ENCODE measurements around the gene ATOH7.
"Not testable (repeated sequence)": the region's sequence is repeated elsewhere in the genome, so short reads cannot be mapped to it uniquely, and the experiment has no call there.

Gene ATOH7

DNA sequence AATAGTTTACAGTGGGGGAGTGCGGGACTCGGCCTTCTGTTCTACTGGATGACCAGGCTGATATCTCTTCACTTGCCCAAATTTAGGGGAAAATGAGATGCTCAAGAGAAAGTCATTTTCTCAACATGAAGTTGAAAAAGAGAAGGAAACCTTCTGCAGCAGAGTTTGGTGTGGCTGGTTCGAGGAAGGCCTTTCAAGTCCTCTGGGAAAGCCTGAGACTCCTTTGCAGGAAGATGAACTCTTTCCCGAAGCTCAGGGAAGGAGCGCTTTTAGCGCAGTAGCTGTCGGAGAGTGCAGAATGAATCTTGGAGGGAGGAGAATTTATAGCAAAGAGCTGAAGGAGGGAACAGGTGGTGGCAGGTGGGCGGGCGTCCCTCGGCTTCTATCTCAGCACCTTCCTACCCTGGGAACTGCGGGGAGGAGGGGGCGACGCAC, at the start of gene ATOH7:
ATOH7 (minus strand) TSS at position 297 of the 435 bp plus-strand sequence. CDS start 436 bp downstream, outside the sequence.
- H3K4me3 ChIP-seq (ENCODE audit: low read depth, low read length) = peak within 1 kb of the TSS; percentile 72

DNA sequence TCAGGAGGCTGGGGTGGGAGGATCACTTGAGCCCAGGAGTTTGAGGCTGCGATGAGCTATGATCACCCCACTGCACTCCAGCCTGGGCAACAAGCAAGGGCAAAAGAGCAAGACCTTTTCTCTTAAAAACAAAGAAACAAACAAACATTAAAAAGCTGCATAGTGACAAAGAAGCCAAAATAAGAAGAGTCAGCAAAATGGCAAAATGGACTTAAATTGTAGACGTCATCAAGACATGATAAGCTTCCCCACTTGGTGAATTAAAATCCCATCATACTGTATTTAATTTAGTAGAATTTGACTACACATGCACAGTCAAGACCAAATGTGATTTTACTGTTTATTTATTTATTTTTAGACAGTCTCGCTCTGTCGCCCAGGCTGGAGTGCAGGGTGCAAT, 48.8 kb upstream of the ATOH7 start:
- H3K4me3 ChIP-seq (ENCODE audit: low read depth, low read length) = no peak overlapping the region

DNA sequence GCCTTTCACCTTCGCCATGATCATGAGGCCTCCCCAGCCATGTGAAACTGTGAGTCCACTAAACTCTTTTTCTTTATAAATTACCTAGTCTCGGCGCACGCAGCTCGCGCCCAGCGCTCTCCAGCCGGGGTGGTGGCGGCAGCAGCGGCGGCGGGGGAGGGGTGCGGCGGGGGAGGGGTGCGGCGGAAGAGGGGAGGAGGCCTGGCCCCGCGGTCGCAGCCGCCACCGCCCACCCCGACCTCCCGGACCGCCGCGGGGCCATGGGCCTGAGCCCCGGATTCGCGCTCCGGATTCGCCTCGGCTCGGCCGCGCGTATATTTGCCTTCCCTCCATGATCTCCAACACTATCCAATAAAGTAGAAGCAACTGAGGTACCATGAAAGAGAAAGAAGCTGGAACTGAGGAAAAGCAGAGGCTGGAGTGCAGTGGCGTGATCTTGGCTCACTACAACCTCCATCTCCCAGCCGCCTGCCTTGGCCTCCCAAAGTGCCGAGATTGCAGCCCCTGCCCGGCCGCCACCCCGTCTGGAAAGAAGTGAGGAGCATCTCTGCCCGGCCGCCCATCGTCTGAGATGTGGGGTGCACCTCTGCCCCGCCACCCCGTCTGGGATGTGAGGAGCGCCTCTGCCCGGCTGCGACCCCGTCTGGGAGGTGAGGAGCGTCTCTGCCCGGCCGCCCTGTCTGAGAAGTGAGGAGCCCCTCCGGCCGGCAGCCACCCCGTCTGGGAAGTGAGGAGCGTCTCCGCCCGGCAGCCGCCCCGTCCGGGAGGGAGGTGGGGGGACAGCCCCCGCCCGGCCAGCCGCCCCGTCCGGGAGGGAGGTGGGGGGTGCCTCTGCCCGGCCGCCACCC, 47.2 kb upstream of the ATOH7 start:
- H3K4me3 ChIP-seq (ENCODE audit: low read depth, low read length) = not testable (repeated sequence)

DNA sequence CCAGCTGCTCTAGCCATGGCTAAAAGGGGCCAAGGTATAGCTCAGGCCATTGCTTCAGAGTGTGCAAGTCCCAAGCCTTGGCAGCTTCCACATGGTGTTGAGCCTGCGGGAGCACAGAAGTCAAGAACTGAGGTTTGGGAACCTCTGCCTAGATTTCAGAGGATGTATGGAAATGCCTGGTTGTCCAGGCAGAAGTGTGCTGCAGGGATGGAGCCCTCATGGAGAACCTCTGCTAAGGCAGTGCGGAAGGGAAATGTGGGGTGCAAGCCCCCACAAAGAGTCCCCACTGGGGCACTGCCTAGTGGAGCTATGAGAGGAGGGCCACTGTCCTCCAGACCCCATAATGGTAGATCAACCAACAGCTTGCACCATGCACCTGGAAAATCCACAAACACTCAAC, 45.9 kb upstream of the ATOH7 start:
- H3K4me3 ChIP-seq (ENCODE audit: low read depth, low read length) = not testable (repeated sequence)

DNA sequence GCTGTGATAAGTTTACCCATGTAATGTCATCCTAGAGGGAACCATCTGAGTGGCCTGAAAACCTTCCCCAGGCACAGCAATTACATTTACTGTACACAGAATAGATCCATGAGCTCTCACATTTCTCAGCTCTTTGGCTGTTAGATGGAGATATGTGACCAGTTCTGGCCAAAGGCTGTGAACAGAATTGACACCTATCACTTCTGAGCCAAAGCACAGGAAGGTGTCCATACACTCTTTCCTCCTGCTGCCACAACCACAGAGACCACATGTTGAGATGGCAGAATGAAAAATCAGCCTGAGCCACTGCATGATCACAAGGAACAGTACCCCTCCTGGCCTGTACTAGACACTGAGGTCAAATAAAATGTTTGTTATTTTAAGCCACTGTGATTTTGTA, 44.3 kb upstream of the ATOH7 start:
- H3K4me3 ChIP-seq (ENCODE audit: low read depth, low read length) = no peak overlapping the region

DNA sequence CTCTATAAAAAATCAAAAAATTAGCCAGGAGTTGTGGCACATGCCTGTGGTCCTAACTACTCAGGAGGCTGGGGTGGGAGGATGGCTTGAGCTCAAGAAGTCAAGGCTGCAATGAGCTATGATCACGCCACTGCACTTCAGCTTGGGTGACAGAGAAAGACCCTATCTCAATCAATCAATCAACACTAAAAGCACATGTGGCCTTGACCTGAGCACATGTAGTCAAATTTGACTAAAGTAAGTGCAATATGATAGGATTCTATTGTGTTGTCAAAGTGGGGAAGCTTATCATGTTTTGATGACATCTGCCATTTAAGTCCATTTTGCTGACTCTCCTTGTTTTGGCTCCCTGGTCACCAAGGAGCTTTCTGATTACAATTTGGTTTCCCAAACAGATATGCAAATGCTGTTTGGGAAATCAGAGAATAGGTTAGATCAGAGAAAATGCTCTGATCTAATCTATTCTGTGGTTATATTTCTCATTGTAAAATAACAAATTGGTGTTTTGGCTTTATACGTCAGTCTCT, 43.8 kb upstream of the ATOH7 start:
- no peak overlapping the region for H3K4me3 ChIP-seq (ENCODE audit: low read depth, low read length)

DNA sequence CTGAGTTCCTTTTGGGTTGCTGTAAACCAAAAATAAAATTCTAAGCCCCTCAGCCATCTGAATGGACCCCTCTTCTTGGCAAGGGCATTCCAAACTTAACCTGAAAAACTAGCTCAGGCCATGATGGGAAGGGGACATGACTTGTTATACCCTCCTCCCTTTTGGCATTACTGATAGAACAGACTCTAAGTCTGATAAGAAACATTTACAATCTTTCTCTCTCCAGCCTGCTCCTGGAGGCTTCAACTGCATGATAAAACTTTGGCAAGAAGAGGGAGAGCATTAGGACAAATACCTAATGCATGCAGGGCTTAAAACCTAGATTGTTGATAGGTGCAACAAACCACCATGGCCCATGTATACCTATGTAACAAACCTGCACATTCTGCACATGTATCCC, 40.9 kb upstream of the ATOH7 start:
- no peak overlapping the region for H3K4me3 ChIP-seq (ENCODE audit: low read depth, low read length)

DNA sequence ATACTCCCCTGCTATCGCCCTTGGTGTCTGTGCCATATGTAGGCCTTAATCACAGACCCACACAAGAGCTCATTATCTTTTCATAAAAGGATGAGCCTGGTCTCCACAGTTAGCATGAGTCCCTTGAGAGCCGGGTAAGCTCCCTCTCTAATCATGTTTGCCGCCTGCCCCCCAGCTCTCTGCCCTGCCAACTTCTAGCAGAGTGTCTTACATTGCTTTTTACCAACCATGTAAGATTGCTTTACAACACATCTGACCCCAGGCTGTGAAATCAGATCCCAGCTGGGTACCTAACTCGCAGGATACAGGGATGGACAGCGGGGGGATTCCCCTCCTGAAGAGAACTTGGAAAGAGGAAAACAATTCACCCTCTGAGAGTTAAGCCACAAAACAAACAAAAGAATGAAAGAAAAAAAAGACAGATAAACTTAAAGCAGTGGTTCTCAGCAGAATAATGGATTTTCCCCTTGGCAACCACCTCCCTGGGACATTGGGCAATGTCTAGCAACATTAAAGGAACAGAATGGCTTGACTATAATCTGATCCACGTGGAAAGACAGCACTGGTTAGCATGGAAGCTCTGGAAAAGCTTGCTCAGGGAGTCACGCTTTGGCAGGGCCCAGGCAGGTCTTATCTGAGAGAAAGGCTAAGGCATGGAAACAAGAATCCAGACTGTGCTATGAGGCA, 39.4 kb upstream of the ATOH7 start:
- no peak overlapping the region for H3K4me3 ChIP-seq (ENCODE audit: low read depth, low read length)

DNA sequence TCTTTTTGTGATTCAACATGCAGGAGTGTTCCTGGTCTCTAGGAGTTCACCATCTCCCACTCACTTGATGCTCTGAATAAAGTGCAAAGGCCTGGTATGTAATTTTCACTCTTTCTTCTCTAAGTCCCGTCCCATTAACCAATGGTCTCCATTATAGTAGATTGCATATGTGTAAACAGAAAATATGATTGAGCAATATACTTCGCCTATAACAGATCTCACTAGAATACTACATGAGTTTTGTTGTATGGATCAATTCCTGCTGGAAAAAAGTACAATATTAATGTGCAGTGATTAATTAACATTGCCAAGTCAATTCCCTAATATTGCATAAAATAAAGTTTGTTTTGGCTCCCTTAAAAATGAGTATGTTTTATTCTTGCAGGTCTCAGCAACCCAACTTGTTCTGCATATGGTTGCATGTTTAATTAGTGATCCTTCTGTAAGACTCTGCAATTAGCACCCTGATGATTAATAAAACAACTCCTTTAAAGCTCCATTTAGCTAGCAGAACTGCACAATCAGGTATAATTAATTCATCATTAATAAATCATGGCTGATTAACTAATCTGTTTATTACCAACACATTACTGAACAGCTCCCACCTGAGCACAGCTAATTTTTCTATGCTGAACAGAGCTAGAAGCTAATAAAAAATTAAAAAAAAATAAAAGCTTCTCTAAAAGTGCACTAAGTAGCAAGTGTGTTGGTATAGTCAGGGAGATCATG, 37.8 kb upstream of the ATOH7 start:
- H3K4me3 ChIP-seq (ENCODE audit: low read depth, low read length) = no peak overlapping the region

DNA sequence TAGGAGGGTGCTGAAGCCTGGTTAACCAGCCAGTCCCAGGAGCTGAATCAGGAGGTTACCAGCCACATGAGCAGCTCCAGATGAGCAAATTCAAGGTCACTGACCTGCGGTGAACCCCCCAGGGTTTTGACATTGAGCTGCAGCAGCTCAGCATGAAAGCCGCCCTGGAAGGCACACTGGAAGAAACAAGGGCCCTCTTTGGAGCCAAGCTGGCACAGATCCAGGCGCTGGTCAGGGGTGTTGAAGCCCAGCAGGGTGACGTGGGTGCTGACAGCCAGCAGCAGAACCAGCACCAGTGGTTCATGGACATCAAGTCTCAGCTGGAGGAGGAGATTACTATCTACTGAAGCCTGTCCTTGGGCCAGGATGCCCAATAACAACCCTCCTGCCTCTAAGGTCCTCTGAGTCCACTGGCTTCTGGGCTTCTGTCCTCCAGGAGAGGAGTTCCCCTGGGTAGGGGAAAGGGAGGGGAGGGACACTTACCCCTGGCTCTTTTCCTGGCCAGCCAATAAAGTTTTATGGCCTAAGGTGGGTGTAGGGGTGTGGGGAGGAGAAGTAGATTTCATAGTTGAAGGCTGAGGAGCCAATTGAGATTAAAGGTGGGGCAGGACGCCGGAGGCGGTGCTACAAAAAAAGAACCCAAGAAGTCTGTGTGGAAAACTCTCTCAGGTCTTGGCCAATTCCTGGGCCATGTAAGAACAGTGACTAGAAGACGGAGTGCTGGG, 29.4 kb upstream of the ATOH7 start:
- H3K4me3 ChIP-seq (ENCODE audit: low read depth, low read length) = no peak overlapping the region

DNA sequence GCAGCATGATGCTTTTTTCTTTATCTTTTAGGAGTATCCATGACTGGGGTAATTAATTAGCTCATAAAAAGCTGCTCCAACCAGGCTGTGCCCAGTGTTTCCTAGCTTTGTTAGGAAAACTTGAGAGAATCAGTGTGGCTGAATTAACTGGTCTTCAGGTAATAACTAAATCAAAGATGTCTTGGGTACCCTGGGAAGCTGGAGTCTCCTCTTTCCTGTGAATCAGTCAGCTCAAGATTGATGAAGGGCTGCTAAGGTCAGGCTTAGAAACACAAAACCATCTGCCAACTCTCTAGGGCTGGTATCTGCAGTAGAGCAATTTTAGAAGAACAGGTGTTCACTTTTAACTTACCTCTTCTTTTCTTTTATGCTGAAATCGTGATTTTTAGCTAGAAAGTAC, 21.4 kb upstream of the ATOH7 start:
- H3K4me3 ChIP-seq (ENCODE audit: low read depth, low read length) = no peak overlapping the region

DNA sequence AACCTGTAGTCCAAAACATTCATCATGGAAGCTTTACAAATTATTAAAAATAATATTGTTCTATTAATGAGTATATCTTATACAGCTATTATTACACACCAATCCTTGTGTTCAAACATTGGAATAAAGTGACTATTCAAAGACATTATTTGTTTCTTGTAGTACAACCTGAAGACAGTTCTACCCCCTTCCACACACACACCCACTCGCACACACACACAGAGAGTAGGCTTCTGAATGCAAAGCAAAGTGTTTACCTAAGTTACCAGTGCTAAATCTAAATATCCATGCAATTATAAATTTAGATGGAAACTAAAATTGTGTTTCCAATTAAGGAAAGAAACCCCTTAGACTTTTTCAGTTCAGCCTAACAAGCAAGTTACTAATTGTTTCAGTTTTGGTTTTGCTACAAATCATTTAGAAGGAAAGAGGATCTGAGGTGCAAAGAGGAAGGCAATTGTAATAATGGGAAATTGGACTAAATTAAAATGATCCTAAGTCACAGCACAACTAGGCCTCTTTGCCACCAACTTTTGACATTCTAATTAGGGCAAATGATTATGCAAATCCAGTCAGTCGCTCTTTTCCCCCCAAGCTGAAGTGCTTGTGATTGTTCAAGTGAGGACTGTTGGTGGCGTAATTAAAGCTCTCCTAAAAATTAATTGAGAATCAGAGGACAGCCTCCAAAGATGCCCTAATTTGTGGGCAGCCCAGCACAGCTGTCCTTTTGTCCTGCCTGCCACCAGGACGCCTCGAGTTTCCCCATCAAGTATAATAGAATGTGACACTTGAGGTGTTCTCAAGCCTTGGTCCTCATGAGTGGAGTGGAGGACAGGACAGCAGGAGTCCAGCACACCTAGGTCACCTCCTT, 19.9 kb upstream of the ATOH7 start:
- no peak overlapping the region for H3K4me3 ChIP-seq (ENCODE audit: low read depth, low read length)

DNA sequence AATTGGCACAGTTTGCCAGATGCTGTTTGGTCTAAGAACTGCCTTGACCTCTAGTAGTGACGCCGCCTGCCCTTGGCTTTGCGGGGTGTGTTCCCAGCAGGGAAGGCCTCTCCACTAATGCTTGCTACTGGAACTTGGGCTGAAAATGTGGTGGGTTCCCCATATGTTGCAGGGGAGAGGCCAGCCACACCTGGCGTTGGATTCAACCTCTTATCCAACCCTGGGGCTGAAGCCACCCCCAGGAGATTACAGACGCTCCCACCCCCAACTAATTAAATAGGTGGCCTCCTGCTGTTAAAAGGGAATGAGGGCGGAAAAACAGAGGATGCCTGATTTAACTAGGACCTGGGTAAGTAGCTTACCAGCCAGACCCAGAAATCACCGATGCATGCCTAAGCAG, 19.2 kb upstream of the ATOH7 start:
- no peak overlapping the region for H3K4me3 ChIP-seq (ENCODE audit: low read depth, low read length)

DNA sequence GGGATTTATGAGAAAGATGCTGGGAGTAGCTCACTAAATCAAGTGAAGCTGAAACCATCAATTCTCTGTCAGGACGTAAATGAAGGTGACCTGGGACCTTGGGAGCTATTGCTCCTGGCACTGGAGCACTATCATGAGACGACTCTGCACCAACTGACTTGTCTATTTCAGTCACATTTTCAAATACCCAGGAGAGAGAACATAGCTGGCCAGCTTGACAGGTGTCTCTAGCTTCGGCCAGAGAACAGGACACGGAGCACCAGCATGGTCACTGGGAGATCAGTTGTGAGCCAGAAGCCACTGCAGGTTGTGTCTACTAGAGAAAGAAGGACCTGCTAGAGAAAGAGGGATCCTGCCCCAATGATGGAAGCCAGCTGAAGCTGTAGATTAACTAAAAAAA, 17.4 kb upstream of the ATOH7 start:
- H3K4me3 ChIP-seq (ENCODE audit: low read depth, low read length) = no peak overlapping the region

DNA sequence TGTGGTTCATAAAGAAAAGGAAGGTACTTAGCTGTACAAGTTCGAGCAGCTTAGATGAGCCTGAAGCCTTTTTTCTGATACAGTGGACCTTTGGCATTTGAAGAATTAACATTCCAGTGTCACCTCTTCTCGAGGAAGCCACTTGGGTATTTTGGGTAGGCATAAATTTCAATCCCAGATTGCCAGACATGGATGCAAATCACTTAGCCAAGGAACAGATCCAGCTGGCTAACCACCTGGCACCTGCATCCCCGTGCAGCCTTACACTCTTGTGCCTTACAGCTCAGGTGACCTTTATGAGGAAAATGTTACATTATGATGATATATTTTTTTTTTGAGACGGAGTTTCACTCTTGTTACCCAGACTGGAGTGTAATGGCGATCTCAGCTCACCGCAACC, 16.0 kb upstream of the ATOH7 start:
- H3K4me3 ChIP-seq (ENCODE audit: low read depth, low read length) = no peak overlapping the region

DNA sequence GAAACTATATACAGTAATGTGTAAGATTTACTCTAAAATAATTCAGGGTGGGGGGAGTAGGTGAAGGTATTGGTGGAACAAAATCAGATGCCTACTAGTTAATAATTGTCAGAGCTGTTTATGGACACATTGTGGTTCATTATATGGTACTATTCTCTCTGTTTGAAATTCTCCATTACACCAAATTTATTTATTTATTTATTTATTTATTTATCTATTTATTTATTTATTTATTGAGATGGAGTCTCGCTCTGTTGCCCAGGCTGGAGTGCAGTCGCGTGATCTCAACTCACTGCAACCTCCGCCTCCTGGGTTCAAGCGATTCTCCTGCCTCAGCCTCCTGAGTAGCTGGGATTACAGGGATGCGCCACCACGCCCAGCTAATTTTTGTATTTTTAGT, 14.5 kb upstream of the ATOH7 start:
- not testable (repeated sequence) for H3K4me3 ChIP-seq (ENCODE audit: low read depth, low read length)

DNA sequence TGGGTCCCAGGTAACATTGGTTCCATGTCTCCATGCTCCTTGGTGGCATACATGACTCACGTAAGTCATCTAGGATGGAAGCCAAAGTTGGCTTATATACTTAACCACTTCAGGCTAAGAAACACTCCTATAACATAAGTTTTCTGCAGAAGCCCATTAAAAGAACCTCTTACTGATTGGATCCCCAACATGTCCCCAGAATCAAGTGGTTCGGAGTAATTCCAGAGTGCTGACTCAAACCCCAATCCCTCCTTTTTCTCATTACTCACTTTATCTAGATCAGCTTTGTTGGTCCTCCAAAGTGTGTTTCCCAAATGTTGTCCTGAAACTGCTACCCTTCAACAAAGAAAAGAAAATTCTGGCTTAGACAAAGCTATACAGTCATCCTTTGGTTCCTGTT, 10.1 kb upstream of the ATOH7 start:
- H3K4me3 ChIP-seq (ENCODE audit: low read depth, low read length) = no peak overlapping the region

DNA sequence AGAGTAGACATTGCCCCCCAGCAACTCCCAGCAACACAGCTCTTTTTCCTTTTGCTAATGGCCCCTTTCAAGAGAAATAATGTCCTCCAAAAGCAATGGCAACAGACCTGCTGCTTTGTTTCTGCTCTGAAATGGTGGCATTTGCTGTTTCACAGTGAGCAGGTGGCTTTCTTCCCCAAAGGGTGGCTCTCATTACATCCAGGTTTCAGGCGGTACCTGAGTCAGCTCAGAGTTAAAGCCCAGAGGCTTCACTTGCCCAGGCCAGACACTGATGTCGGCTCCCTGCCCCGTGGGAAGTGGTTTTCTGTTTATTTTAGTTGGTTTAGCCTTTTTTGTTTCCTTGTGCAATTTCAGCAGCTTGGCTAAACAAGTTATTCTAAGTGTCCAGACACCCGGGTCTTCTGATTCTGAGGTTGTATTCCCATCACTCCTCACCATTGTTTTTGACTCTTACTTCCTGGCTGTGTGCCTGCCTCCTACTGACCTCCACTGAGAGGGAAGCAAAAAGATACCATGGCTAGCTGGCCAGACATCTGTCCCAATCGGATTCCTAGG, 7.8 kb upstream of the ATOH7 start:
- H3K4me3 ChIP-seq (ENCODE audit: low read depth, low read length) = no peak overlapping the region

DNA sequence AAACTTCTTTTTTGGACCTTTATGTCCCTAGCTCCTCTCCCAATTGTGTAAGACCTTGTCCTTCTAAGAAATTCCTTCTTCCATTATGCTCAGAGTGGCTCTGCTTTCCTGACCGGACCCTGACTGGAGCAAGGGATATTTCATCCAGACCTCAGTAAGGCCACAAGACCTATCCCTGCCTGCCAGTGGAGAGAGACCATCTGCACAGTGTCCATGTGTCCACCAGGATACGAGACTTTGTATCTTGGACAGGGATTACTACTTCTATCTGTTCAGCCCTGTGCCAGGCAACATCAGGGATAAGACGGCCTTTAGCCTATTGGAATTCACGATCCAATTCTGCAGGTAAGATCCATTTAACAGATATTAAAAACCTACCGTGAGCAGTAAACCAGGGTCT, 7.2 kb upstream of the ATOH7 start:
- no peak overlapping the region for H3K4me3 ChIP-seq (ENCODE audit: low read depth, low read length)

DNA sequence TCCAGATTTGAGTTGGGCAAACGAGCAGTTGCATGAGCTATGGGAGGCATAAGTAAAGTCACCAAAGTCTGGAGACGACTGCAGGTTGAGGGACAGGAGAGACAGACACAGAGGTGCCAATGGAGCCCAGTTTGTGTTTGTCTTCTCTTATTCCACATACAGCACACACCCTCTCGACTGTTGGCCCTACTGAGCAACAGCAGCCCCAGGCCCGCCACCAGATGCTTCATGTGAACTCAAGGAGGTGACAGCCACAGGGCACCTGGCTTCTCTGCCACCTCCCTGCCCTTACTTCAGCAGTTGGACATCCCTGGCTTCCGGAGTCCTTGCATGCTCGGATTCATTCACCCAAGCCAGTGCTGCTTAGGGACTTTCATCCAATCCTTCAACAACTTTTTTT, 6.5 kb upstream of the ATOH7 start:
- no peak overlapping the region for H3K4me3 ChIP-seq (ENCODE audit: low read depth, low read length)

Measured in iPS-11a (cell line).